NCI-H69 (cell line): ENCODE results near the gene TPPP.
"Not testable (repeated sequence)": the region's sequence is repeated elsewhere in the genome, so short reads cannot be mapped to it uniquely, and the experiment has no call there.

ENCODE experiments used
- DNase-seq: peaks from one replicate; lab custom pipeline; 2025; lab: John Stamatoyannopoulos, UW

The TPPP gene

DNA sequence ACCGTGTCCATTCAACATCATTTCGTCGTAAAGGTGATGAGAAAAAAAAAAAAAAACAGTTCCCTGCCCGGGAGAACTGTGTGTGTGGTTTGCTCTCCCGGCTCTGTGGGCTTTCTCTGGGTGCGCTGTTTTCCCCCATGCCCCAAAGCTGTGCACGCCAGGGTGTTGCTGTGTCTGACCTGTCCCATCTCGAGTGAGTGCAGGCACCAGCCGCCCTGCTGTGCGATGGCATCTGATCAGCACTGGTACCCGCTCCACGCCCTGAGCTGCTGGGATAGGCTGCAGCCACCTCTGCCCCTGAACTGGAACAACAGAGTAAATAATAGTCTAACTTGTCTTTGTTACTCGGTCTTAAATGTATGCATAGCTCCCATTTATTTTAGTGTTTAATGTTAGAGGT lies 47.7 kb downstream of the TPPP start:
- no peak for DNase-seq

DNA sequence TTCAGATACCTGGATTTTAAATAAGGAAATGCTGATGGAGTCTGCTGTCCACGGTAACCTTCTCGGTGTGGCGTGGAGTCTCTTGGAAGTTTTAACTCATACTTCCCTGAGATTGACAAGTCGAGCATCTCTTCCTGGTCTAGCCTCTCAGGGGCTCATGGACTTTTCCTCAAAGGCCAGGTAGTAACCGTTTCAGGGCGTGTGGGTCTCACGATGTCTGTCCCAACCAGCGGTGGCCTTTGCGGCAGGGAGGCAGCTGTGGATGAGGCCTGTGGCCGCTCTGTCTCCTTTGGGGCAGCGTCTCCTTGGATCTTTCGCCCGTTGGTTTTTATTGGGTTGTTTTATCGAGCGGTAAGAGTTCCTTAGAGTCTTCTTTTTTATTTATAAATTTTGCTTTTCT lies 48.2 kb downstream of the TPPP start:
- no peak for DNase-seq

DNA sequence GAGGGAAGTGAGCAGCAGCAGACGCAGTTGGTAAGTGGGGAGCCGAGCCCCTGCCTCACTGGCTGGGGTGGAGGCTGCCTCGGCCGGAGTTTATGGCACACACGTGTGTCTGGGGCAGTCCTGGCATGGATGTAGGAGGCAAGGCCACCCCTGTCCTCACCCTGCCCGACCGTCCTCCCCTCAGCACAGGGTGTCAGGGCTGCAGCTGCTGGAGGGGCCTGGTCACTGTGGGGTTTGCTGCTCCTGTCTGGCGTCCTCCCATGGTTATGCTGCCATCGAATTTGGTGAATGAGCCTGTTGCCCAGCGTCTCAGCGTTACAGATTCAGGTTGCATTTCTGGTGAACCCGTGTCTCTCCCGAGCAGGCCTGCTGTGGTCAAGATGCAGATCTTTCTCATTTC lies 48.6 kb downstream of the TPPP start:
- no peak for DNase-seq

DNA sequence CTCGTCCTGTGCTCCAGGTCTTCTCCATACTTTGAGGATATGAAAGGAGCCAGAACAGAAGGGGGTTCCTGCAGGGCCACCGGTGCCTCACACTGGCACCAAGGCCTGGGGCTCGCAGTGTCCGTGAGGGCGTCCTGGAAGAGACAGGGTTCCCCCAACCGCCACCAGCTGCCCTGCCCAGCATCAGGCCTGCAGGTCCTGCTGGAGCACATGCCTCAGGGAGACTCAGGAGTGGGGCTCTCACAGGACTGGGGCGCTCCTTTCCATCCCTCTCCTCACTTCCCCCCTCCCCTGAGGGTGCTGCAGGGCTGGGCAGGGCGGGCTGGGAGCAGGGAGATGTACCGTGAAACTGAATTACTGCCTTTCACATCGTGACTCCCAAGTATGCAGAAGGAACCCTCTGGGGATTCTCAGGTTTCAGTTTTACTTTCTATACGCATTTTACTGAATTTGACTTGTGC lies 49.3 kb downstream of the TPPP start:
- DNase-seq: peak; percentile 32

DNA sequence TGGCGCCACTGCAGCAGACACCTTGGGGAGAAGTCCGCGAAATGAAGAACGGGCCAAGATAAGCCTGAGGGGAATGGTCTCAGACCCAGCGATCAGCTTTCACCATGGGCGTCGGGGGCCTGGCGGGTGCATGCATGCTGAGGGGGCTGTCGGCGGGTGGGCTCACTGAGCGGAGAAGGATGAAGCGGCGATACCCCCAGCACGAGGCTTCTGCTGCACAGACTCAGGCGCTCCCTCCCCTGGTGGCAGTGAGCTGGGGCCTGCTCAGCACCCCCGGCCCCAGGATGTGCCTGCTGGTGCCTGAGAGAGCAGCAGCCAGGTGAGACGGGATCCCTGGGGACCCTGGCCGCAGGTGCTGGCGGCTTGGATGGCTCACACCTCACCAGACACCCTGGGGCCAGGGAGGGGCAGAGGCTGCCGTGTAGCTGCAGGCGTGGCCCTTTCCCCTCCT lies 49.8 kb downstream of the TPPP start:
- DNase-seq: peak; percentile 75

DNA sequence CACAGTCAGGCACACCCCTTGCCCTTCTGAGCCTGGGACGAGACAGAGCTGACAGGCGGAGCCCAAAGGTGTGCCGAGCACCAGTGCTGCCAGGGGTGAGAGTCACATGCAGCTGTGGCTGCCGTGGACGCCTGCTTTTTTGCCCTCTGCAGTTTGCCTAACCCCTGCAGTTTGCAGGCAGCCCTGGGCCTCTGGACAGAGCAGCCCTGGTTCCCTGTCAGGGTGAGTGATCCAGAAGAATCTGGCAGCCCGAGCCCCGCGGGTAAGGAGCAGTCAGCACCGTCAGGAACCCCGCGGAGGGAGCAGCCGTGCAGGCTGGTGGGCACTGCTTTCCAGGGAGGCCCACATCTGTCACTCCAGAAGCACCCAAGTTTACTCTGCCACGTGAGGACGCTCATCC lies 50.7 kb downstream of the TPPP start:
- no peak for DNase-seq

DNA sequence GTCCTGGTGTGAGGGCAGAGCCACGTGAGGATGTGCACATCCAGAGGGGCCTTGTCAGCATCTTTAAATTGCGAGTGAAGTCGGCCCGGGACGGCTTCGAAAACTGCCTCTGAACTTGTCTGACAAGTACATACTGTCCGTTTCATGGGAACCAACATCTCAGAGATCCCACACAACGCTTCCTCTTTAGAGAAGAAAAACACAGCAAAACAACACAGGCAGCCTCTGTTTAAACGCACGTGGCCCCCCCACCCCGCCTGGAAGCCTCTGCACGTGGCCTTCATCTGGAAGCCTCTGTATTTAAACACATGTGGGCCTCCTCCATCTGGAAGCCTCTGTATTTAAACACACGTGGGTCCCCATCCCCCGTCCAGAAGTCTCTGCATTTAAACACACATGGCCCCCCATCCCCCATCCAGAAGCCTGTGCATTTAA lies 51.8 kb downstream of the TPPP start:
- no peak for DNase-seq

DNA sequence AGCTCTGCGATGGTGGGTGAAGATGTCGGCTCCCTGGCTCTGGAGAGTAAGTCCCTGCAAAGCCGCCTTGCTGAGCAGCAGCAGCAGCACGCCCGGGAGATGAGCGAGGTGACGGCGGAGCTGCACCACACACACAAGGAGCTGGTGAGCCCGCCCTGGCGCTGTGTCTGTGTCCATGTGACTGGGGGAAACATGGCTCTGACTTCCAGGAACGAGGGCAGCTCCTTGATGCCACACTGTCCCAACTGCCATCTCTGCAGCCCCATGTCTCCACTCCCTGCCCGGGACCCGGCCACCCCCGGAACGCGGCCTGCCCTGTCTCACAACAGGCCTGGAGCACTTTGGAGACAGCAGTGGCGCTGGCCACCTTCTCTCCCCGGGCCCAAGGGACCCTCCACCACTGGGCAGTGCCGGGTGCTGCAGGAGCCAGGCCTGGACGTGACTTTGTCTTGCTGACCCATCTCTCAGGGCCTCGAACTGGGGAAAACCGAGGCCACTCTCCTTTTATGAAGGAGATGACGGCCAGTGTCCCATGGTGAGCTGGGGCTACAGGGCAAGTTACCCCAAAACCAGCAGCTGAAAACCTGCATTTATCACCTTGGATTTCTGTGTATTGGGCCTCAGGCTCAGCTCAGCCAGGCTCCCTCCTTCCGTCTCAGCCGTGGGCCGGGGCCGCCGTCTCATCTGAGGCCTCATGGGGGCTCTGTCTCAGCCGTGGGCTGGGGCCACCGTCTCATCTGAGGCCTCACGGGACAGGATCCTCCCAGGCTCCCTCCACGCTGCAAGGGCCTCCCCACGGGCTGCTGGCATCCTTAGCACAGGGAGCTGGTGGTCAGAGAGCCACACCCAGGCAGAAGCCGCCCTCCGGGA lies 52.5 kb downstream of the TPPP start:
- DNase-seq: no peak

DNA sequence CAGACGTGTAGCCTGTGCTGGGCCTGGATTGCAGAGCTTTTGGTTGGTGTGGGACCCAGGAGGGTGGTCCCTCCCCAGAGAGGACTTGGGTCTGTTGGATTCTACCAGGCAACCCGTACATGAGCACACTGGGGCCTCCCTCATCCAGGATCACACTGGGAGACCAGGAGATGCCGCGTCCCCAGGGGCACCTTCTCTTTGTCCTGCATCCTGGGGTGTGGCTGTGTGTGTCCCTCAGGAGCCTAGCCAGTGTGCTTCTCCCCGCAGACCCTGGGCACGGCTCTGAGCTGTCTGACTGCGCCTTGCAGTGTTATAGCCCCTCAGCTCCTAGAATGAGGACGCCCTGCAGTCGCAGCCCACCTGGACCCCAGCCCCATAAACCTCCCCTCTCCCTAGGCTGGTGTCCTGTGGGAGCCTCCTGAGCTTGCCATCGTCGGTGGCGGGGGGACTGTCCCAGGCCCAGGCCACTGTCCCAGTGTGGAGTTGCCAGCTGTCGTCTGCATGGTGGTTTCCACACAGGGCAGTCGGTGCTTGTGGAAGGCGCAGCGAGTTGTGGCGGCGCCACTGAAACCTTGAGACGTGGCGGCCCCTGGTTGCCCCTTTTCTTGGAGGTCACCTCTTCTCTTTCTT lies 53.5 kb downstream of the TPPP start:
- no peak for DNase-seq

DNA sequence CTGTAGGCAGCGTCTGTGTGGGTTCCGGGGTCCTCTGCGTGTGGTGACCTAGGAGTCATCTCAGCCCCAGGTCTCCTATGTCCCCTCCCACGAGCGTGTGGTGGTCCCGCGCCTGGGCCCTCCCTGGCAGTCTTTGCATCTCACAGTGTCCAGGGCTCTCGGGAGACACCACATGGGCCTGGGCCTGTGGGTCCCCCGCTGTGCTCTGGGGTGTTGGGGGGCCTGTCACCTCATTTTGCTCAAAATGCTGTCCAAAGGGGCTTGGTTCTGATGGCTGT lies 54.0 kb downstream of the TPPP start:
- no peak for DNase-seq

DNA sequence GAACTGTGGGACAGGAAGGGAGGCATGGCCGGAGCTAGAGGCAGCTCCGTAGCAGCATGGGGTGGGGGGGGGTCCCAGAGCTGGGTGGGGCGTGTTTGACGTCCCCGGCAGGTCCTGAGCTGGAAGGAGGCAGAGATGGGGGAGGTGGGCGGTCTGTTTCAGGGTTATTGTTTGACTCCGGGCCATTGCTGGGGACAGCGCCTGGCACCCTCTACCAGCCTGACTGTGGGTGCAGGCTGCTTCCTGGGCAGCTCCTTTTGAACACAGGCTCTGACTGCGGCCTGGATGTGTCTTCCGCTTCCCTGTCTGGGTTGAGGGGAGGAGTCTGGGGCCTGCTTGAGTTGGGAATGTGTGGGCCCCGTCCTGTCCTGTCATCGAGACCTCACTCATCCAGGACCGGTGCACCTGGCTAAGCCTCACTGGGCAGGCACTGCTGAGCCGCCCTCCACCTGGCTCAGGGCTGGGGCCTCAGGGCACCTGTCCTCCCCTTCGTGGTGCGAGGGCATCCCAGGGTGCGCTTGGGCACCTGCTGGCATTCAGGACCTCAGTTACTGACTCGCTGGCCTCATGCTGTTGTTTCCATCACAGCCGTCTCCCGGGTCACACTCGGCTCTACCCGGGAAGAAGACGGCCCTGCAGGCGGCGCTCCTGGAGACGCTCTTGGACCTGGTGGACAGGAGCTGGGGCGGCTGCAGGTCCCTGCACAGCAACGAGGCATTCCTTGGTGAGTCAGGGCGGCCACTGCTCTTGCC lies 54.5 kb downstream of the TPPP start:
- DNase-seq: no peak

DNA sequence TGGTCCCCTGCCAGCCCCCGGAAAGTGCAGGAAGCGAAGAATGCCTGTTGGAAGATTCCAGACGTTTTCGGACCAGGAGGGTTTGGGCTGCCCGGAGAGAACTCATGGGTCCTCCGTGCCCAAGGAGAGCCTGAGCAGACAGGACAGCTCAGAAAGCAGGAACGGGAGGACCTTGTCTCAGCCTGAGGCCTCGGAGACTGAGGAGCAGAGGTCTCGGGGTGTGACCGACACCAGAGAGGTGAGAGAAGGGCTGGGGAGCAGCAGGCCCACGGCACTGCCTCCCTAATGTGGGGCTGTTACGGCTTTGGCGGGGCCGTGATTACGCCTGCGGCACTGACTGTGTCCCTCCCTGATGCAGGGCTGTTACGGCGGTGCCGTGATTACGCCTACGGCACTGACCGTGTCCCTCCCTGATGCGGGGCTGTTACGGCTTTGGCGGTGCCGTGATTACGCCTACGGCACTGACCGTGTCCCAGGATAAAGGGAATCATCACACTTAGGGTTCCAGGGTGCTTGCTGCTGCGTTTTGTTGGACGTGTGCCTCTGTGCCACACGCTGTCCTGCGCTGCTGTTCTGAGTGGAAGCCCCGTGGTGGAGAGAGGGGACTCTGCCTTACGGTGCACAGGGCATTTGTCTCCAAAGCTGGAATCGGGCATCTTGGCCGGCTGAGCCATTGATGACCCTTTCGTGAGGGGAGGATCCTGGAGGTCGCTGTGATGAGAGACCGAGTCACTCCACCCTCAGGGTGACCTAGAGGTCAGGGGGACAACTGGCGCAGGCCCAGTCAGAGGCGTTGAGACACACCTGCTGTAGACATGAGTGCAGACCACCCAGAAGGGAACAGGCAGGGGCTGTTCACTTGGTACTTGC lies 55.3 kb downstream of the TPPP start:
- no peak for DNase-seq

DNA sequence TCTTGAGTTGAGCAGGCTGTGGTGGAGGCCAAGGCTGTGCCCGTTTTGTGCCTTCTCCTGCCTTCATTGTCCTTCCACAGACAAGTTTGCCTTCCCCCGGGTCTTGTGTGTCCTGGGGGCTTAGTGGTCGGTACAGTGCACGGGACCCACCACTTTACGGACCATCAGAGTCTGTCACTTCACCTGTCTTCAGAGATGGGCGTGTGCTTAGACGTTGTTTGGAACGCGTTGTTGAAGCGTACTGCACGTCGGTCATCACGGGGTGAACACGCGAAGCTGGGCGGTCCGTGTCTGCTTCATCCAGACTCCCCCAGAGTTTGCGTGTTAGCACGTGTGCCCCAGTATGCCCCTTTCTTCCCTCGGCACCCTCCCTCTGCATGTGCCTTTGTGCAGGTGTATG lies 56.2 kb downstream of the TPPP start:
- DNase-seq: no peak

DNA sequence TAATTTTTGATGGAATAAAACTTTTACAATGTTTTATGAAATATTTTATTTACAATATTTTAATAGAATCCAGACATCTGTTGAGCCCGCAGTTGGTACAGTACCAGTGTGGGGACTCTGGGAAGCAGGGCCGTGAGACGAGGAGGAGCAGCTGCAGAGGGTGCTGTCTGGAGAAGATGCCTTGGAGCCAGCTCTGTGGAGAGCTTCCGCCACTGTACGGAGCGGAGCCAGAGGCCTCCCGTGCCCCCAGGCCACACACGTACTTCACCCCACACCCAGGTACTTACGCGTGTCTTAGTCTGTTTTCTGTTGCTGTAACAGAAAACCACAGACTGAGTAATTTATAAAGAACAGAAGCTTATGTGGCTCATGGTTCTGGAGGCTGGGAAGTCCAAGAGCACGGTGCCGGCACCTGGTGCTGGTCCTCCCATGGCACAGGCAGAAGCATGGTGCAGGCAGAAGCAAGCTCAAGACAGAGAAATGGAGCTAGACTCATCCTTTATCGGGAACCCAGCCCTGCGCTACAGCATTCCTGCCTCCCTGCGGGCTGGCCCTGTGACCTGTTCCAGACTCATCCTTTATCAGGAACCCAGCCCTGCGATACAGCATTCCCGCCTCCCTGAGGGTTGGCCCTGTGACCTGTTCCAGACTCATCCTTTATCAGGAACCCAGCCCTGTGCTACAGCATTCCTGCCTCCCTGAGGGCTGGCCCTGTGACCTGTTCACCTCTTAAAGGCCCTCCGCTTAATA lies 57.7 kb downstream of the TPPP start:
- DNase-seq: no peak

DNA sequence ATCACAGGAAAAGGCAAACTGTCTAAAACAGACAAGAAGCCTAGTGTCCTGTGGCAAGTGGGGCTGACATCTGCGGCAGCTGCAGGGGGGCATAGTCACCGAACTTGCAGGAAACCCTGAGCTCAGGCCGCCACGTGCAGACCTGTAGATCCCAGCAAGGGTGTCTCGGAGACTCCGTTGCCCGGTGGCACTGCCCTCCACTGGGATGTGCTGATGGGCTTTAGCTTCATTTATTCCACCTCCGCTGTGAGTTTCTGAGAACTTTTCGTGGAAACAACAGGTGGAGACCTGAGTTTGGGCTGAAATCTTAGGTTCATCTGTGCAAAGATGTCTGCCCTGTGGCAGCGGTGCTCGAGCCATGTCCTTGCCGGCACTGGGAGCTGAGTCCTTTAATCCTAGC lies 59.0 kb downstream of the TPPP start:
- DNase-seq: no peak

DNA sequence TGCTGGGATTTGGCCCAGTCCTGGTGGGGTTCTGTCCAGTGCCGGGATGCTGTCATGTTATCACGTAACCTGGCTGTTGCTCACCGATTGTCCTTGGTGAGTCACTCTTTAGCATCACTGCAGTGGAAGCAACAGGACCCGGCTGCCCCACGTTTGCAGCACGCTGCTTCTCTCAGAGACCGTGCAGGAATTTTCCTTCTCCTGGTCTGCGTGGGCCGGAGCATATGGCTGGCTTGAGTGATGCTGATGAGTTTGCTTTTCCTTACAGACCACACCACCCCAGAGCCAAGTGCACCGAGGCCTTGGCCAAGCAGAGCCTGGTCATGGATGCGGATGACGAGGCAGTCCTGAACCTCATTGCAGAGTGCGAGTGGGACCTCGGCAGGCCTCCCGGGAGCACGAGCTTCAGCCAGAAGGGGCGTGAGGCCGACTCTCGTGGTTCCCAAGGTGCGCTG lies 59.6 kb downstream of the TPPP start:
- DNase-seq: no peak

DNA sequence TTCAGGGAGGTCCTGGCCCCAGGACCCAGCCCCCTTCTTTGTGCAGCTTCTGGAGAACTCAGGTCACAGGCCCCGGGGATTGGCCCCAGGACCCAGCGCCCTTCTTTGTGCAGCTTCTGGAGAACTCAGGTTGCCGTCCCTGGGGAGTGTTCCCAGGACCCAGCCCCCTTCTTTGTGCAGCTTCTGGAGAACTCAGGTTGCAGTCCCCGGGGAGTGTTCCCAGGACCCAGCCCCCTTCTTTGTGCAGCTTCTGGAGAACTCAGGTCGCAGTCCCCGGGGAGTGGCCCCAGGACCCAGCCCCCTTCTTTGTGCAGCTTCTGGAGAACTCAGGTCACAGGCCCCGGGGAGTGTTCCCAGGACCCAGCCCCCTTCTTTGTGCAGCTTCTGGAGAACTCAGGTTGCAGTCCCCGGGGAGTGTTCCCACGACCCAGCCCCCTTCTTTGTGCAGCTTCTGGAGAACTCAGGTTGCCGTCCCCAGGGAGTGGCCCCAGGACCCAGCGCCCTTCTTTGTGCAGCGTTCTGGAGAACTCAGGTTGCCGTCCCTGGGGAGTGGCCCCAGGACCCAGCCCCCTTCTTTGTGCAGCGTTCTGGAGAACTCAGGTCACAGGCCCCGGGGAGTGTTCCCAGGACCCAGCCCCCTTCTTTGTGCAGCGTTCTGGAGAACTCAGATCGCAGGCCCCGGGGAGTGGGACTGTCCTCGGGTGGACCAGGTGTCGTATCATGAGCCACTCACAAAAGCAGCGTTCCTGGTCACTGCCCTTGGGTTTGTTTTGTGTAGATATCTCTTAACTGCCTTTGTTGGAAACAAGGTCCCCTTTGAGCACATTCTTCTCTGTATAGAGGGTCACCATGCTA lies 64.6 kb downstream of the TPPP start:
- not testable (repeated sequence) for DNase-seq

DNA sequence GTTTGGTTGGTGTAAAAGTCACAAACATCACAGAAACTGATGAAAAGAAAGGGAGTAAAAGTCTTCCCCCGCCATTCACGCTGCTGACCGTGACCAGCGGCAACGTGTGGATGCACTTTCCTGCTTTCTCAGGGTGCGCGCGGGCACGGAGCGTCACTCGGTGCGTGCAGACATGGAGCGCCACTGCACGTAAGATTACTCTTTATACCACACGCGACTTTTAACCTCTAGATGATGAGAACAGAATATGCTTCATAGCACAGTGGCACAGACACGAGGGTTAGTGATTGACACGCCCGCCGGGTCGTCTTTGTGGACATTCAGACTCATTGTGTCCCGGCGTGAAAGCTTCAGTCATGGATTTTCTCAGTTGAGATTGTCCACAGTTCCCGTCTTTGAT lies 65.3 kb downstream of the TPPP start:
- no peak for DNase-seq

DNA sequence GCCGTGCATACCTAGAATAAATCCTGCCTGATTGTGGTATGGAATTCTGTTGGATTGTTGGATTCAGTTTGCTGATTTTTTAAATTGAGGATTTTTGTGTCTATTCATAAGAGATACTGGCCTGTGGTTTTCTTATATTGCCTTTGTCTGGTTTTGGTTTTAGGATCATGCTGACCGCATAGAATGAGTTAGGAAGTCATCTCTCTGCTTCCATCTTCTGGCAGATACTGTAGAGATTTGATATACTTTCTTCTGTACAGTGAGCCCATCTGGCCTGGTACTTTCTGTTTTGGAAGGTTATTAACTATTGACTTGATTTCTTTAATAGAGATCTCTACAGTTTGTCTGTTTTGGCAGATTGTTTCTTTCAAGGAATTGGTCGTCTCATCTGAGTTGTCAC lies 66.3 kb downstream of the TPPP start:
- no peak for DNase-seq

DNA sequence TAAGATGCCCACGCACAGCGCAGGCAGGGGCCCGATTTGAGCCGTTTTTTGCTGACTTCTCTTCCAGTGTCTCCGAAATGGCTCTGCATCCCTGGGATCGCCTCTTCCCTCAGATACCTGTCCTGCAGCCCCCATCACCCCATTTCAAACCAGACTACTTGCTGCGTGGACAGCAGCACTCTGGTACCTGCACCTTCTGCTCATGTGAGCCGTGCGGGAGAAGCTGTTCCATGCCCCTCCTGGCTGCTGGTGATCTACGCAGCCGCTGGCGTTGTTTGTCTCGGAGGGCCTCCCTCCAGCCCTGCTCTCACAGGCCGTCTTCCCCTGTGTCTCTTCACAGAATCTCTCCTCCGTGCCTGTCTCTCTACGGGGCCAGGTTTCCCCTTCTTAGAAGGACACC lies 67.6 kb downstream of the TPPP start:
- DNase-seq: no peak

DNA sequence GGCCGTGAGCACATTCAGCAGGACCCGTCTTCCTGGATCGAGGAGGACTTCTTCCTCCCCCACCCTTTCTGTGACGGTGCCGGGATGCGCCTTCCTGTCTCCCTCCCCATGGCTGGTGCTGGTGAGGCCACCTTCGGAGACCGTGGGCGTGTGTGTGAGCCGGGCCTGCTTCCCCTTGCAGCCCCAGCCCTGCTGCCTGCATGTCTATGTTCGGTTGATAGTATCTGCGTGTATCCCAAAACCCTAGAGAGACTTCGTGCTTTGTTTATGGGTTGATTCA lies 68.3 kb downstream of the TPPP start:
- no peak for DNase-seq
